Measurements from ENCODE around the gene PTEN.
"Not testable (repeated sequence)": the region's sequence is repeated elsewhere in the genome, so short reads cannot be mapped to it uniquely, and the experiment has no call there.

Gene PTEN

DNA sequence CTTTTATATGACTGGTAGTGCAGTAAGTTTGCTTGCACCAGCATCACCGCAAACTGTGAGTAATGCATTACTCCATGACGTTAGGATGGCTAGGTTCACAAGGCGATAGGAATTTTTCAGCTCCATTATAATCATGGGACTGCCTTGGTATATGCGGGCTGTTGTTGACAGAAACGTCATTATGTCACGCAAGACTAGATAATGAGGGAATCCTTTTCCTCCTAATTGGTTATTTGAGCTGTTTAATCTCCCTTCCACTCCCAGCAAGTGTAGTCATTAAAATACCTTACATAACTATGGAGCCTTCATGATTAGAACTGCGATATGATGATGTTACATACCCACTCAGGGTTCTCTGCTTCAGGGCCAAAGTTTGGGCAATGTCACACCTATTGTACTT, 17.4 kb upstream of the PTEN start:
- DNase-seq = no peak

DNA sequence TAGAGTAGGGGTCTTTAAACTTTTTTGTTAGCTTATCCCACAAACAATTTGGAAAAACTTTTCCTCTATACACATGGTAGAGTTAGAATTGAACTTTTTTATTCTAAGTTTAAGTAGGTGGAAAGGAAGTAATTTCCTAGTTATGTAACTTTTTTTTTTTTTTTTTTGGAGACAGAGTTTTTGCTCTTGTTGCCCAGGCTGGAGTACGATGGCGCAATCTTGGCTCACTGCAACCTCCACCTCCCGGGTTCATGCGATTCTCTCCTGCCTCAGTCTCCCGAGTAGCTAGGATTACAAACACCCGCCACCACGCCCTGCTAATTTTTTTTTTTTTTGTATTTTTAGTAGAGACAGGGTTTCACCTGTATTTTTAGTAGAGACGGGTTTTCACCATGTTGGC, 16.7 kb upstream of the PTEN start:
- not testable (repeated sequence) for DNase-seq

DNA sequence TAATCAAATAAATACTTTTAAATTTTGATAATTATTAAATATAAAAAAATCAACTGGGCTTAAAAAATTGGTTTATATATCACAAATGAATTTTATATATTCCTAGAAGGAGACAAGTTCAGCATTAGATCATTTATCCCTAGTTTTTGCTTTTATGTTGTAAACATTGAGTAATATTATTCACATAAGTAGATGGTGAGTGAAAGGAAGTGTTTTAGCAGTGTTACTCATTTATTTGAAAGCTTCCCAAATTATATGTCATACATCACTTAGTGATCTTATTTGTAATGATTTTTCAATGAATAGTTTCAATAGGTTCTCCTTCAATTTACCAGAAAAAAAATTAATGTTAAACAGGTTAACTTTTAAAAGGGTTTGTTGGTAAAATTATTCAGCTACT, 15.9 kb upstream of the PTEN start:
- no peak for DNase-seq

DNA sequence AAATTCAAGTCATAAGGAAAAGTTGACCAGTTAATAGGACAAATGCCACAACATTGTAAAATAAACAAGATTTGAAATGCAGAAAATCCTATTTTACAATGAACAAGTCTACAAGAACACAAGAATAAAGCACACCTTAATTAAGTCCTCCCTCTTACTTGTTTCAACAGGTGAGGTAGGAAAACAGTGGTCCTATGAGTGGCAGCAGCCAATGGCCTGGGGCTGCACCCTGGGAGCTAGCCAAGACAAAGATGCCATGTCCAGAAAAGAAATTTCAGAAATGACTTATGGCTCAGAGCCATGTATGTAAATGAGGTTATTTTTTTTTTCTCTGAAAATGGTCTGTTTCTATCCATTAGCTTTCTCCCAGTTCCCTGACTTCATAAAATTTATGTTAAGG, 14.4 kb upstream of the PTEN start:
- no peak for DNase-seq

DNA sequence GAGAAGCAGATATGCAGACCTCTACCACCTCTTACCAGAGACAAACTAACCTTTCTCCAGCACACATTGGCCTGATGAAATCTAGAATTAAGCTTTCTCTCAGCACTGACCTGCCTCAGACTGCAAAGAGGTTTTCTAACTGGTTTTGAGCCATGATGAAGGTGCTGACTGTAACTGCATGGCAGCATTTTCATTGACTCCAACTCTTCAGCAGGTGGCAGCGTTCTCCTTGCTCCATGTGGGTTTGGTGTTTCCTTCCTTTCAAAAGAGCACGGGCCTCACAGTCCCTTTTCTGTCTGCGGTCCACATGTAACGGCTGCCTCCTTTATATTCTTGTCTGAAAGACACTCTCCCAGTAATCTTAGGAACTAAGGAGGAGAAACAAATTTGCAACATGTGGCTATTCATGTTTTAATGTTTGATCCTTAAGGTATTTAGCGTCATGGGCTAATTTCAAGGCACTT, 12.7 kb upstream of the PTEN start:
- peak; percentile 36 to 44 for DNase-seq

DNA sequence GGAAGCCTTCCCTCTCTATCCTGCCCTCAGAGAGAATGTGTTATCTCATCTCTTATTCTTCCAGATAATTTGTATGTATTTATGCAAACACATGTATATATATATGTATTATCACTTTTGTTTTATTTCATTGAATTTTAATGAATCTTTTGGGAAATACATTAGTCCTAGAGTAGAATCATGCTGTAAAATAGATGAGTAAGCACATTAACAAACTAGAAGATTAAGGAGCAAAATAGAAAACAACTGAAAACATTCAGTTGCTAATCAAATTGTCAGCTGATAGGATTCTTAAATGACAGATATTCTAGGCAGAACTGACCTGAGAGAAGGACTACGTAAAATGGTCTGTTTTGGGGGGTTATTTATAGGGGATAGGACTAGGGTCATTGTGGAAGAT, 11.3 kb upstream of the PTEN start:
- no peak for DNase-seq

DNA sequence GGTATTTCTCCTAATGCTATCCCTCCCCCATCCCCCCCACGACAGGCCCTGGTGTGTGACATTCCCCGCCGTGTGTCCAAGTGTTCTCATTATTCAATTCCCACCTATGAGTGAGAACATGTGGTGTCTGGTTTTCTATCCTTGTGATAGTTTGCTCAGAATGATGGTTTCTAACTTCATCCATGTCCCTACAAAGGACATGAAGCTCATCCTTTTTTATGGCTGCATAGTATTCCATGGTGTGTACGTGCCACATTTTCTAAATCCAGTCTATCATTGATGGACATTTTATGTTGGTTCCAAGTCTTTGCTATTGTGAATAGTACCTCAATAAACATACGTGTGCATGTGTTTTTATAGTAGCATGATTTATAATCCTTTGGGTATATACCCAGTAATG, 8.2 kb upstream of the PTEN start:
- DNase-seq = not testable (repeated sequence)

DNA sequence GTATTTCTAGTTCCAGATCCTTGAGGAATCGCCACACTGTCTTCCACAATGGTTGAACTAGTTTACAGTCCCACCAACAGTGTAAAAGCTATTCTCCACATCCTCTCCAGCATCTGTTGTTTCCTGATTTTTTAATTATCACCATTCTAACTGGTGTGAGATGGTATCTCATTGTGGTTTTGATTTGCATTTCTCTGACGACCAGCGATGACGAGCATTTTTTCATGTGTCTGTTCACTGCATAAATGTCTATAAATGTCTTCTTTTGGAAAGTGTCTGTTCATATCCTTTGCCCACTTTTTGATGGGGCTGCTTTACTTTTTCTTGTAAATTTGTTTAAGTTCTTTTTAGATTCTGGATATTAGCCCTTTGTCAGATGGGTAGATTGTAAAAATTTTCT, 7.8 kb upstream of the PTEN start:
- DNase-seq = not testable (repeated sequence)

DNA sequence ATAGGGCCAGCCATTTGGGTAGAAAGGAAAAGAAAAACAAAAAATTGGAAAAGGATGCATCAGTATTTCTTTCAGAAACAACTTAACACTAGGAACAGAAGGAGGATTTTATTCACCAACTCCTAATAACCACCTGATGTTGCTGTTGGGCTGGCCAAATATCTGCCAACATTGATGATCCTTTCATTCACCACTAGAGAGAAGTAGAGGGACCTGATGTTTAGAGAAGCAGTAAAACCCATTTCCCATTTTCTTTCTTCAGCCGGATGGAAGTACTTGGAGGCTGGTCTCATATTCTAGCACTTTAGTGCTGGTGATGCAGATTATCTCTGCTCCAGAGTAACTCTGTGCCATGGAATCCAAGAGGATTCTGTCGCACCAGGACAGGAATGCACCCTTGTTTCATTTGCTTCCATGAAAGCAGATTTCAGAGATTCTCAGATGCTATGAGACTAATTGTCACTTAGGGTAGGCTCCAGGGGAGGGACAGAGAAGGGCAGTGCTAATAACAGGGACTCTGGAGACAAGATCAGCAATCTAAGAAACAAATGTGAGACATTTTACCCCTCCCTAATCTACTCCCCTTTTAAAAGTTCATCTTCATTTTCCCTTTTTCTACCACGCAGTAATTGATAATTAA, 3.1 kb upstream of the PTEN start:
- DNase-seq = no peak

DNA sequence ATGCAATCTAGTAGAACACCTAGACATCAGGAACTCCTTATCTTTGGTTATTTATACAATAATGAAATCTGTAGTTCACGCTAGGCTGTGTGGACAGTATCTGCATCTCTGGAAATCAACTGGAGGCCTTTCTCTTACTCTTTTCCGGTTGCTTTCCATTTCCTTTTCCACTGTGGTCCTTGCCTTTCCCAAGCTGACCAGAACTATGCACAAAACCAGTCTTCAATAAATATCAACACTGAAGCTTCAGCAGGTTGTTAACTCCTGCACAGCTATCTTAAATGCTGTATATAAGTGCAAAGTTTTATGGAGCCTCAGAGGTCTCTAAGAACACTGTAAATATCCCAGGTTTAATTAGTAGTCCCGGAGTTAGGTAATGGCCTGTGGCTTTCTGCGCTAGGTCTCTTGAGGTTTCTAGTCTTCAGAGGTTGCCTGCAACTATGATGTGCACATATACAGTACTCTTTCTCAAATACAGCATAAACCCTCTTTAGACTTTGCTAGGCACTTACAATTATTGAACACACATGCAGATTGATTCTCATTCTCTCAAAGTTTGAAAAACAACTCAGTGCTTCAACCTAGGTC, 2.5 kb upstream of the PTEN start:
- no peak for DNase-seq

DNA sequence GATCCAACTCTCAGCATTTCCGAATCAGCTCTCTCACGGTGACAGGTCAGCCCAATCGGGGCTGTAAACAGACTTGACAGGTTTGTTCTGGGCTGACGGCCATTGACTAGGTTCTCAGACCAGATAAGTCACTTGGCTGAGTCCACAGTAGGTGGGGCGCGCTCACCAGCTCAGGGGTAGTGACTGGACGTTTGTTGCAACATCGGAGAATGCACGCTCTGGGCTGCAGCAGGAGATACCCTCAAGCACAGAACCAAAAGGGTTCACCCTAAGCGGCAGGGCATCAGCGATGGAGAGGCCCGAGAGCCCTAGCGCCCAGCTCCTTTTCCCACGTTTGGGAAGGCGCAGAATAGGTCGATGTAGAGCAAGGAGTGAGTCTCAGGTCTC, 1.9 kb upstream of the PTEN start:
- DNase-seq = no peak

DNA sequence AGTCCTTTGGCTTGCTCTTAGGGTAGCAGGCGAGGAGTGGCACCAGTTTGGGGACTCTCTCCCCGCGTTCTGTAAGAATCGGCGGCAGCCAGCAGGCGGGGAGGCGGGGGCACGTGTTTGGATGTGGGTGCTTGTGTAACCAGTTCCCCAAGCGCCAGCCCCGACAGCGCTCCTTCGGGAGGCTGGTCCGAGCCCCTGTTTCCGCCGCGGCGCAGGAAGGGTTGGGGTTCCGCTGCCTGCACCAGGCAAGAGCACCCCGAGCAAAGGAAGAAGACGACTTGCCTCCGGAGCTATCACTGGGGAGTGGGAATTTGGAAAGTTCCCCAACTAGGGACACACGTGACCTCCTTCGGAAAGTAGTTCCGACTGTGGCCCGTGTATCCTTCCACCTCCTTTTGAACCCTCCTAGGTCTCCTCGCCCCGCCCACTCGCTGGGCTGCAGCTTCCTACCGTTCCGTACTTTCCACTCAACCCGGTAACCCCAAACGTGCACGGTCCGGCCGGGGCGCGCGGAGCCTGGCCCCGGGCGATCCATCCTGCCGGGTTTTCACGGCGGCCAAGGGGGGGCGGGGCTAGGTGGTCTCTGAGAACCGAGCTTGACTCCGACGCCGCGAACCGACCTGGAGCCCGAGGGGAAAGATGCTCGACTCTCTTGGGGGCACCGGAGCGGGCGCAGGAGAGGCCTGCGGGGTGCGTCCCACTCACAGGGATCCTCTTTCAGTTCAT, 1.3 kb upstream of the PTEN start:
- DNase-seq = peak; percentile 78 to 81

DNA sequence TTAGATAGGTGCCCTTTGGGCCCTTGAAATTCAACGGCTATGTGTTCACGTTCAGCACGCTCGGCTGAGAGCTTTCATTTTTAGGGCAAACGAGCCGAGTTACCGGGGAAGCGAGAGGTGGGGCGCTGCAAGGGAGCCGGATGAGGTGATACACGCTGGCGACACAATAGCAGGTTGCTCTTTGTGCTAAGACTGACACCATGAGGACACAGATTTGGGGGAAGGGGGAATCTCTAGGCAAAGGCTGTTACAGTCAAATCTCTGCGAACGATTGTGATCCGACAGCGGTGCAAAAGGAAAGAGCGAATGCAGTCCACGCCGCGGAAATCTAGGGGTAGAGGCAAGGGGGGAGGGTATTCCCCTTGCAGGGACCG, 759 bp upstream of the PTEN start:
- no peak for DNase-seq

DNA sequence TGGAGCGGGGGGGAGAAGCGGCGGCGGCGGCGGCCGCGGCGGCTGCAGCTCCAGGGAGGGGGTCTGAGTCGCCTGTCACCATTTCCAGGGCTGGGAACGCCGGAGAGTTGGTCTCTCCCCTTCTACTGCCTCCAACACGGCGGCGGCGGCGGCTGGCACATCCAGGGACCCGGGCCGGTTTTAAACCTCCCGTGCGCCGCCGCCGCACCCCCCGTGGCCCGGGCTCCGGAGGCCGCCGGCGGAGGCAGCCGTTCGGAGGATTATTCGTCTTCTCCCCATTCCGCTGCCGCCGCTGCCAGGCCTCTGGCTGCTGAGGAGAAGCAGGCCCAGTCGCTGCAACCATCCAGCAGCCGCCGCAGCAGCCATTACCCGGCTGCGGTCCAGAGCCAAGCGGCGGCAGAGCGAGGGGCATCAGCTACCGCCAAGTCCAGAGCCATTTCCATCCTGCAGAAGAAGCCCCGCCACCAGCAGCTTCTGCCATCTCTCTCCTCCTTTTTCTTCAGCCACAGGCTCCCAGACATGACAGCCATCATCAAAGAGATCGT, 598 bp downstream of the PTEN start:
- DNase-seq = not testable (repeated sequence)

DNA sequence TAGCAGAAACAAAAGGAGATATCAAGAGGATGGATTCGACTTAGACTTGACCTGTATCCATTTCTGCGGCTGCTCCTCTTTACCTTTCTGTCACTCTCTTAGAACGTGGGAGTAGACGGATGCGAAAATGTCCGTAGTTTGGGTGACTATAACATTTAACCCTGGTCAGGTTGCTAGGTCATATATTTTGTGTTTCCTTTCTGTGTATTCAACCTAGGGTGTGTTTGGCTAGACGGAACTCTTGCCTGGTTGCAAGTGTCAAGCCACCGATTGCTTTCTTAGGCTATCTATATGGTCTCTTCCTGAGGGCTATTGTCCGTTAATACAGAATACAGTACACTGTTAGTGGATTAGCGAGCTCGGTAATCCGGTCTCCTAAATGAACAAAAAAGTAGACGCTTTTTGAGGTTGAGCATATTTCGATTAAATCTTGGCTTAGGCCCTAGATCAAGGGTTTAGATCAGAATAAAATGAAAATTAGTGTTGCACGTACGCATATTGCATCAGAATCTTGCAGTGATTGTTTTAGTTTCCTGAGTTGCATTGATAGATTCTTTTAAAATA, 1.2 kb downstream of the PTEN start:
- DNase-seq = no peak

DNA sequence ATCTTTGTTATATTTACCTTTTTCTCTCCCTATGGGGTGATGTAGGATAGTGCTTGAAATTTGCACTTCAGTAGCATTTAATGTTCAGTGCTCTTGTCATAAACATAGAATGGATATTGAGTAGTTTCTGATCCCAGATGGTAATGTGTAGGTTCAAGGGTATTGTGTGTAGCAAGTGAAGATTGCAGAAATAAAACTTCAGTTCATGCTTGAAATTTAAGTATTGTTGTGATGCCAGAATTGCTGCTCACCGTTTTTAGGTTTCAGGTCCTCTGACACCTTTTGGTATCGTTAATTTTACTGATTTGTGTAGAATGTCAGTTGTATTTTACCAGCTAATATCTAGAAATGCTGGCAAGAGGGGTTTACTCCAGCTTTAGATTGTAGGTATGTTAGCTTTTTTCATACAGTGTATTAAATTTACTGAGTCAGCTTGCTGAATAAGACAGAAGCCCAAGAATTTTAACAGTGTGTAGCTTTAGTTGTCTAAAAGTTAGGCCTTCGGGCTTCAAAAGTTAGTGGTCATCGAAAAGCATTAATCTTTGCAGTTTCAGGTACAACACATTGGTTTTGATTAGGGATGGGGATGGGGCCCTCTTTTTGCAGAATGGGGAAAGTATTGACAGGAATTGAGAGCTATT, 1.9 kb downstream of the PTEN start:
- DNase-seq = no peak

DNA sequence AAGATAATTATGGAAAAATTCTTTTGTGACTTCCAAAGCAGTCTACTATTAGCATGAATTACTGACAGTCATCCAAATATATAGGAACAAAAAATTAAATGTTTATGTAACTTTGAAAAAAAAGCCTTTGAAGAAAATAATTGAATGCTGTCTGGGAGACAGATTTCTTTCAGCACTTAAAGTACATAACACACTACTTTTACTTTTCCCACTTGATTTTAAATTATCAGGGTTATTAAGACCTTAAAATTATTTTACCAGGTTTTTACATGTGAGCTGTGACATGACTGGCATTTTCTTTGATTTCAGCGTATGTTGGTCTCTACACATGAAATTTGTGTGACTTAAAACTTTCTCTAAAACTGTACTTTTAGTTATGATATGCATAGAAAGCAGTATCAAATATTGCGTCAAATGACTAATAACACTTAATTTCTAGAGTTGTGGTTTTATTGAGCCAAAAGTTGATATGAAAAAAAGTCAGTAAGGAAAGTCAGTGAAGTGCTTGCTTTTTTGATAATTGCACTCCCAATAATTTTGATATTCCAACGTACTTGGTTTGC, 3.1 kb downstream of the PTEN start:
- DNase-seq = no peak

DNA sequence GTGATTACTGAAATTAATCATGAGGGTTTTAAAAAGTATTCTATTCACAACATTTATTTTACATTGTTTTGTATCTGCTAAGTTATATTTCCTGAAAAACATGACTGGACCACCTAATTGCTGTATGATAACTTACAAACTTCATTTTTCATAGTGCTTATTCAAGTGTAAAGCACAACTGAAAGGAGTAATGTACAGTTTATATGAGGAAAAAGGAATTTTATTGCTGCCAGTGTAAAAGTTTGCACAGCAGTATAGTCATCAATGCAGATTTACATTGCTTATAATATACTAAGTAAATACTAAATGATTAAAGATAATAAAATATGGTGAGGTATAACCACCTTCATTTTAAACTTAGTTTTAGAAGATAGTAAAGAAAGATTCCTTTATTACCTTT, 4.0 kb downstream of the PTEN start:
- DNase-seq = no peak

DNA sequence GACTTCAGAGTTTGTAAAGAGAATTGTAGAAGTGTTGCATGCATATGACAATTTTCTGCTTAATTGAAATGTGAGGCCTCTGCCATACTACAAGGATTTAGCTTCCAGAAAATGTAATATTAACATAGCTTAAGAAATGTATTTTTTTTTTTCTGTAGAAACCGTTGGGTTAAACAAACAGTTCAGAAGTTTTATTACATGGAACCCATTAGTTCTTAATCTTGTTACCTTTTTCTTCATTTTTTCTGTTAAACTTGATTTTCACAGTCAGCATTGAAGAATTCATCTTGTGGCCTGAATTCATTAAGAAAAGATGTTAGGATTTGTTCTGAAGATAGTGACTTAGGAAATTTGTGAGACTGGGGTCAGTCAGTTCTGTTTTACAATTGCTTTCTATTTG, 4.9 kb downstream of the PTEN start:
- DNase-seq = no peak

DNA sequence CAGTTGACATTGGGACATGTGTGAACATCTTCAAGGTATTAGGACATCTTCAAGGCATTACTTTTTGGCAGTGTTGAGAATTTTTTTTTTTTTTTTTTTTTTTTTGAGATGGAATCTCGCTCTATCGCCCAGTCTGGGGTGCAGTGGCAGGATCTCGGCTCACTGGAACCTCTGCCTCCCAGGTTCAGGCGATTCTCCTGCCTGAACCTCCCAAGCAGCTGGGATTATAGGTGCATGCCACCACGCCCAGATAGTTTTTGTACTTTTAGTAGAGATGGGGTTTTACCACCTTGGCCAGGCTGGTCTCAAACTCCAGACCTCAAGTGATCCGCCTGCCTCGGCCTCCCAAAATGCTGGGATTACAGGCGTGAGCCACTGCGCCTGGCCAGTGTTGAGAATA, 5.7 kb downstream of the PTEN start:
- not testable (repeated sequence) for DNase-seq

DNA sequence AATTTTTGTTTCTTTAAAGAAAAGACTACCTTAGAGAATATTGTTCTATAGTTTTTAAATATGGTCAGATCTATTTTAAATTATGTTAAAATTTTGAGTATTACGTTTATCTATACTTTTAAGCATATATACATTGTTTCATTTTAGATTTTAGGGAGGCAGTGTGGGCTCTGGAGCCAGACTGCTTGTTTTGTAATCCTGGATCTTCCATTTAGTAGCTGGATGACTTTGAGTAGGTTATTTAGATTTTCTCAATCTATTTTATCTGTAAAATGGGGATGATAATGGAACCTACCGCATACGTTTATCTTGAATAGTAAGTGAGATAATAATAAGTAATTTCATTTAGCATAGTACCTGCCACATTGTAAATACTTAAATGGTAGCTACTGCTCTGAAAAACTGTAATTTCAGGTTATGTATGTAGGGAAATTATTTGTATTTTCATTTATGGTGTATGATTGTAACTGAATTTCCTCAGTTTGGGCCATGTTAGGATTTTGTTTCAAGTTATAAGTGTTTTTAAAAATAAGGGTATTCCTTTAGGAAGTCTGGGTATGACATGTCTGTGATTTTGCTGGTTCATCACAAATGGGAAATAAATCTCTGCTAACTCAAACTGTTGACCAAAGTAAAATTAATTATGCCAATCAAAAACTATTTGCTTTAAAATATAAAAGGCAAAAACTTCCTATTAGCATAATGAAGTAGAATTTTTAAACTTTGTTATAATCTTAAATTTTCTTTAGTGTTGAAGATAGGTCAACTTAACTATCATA, 6.5 kb downstream of the PTEN start:
- no peak for DNase-seq

DNA sequence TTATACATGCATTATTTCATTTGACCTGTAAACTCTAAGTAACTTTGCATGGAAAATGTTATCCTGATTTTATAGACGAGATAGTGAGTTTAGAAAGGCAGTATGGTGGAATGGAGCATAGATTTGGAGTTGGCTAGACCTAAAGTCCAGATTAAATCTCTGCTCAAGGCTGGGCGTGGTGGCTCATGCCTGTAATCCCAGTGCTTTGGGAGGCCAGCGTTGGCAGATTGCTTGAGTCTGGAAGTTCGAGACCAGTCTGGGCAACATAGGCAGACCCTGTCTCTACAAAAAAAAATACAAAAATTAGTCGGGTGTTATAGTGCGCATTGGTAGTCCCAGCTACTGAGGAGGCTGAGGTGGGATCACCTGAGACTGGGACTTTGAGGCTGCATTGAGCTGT, 9.4 kb downstream of the PTEN start:
- no peak for DNase-seq
